Measurements from ENCODE around the gene FAM120A. TPM values are rescaled to one million over a fixed set of nuclear protein-coding genes. Genes with fewer than 3 reads are reported as not detected.

Gene FAM120A
- total RNA-seq, 1 donor from 2014 or later = 57.7 TPM

- Mint-ChIP-seq H3K27me3 (ENCODE audit: low read depth, unreplicated experiment) (no peaks in the 10 kb centered on the region), H3K4me1 (ENCODE audit: low read depth, unreplicated experiment) (peaks cover 20% of the 10 kb centered on the region), H3K27ac (ENCODE audit: unreplicated experiment) (no peak overlapping the region), H3K4me3 (ENCODE audit: unreplicated experiment) (no peak overlapping the region), H3K36me3 (ENCODE audit: low read depth, unreplicated experiment) (peaks cover 2% of the 10 kb centered on the region), H3K9me3 (ENCODE audit: unreplicated experiment) (no peaks in the 10 kb centered on the region)
- H3K4me1 ChIP-seq (ENCODE audit: insufficient read depth, low read length) = peaks cover 6% of the 10 kb centered on the region
- no peak overlapping the region for H3K4me2 ChIP-seq (ENCODE audit: low read length)
- H3K36me3 ChIP-seq (ENCODE audit: insufficient read depth, low read length) = no peaks in the 10 kb centered on the region
- H4K20me1 ChIP-seq (ENCODE audit: insufficient read depth, low read length) = peaks cover 84% of the 10 kb centered on the region
- TF ChIP-seq CTCF (IDR thresholded peaks at IDR 0.05; ENCODE audit: insufficient read depth, low read depth, low read length) (no peak), EZH2 (IDR thresholded peaks at IDR 0.05; ENCODE audit: insufficient read depth, low read length) (no peak)
- H3K27ac ChIP-seq (ENCODE audit: low read depth, low read length) = no peak overlapping the region
- no peaks in the 10 kb centered on the region for H3K27me3 ChIP-seq (ENCODE audit: insufficient read depth, low read length)
- H3K79me2 ChIP-seq (ENCODE audit: insufficient read depth, low read length) = peaks cover 100% of the 10 kb centered on the region
- FAIRE-seq = no peak
- no peak overlapping the region for H3K4me3 ChIP-seq (ENCODE audit: insufficient read depth, low read depth, low read length)
- DNase-seq (ENCODE audit: low read depth) = no peak
- H3K9ac ChIP-seq (ENCODE audit: low read length) = no peak overlapping the region
- H2AFZ ChIP-seq (ENCODE audit: low read depth, low read length) = no peak overlapping the region
- H3K9me3 ChIP-seq (ENCODE audit: insufficient read depth, low read depth, low read length) = no peaks in the 10 kb centered on the region
Measured at GRCh38 chr9:93457006-93457405, 5.5 kb downstream of the FAM120A start.

- DNase-seq (ENCODE audit: low read depth) (no peak), FAIRE-seq (no peak)
- no peak overlapping the region for H3K27ac Mint-ChIP-seq (ENCODE audit: unreplicated experiment)
- H3K9ac ChIP-seq (ENCODE audit: low read length) = no peak overlapping the region
- peaks cover 92% of the 10 kb centered on the region for H4K20me1 ChIP-seq (ENCODE audit: insufficient read depth, low read length)
- peaks cover 20% of the 10 kb centered on the region for H3K4me1 Mint-ChIP-seq (ENCODE audit: low read depth, unreplicated experiment)
- H3K9me3 Mint-ChIP-seq (ENCODE audit: unreplicated experiment) = no peaks in the 10 kb centered on the region
- no peak overlapping the region for H3K4me2 ChIP-seq (ENCODE audit: low read length)
- TF ChIP-seq EZH2 (IDR thresholded peaks at IDR 0.05; ENCODE audit: insufficient read depth, low read length) (no peak), CTCF (IDR thresholded peaks at IDR 0.05; ENCODE audit: insufficient read depth, low read depth, low read length) (no peak)
- peaks cover 100% of the 10 kb centered on the region for H3K79me2 ChIP-seq (ENCODE audit: insufficient read depth, low read length)
- H3K36me3 ChIP-seq (ENCODE audit: insufficient read depth, low read length) = no peaks in the 10 kb centered on the region
- no peaks in the 10 kb centered on the region for H3K9me3 ChIP-seq (ENCODE audit: insufficient read depth, low read depth, low read length)
- H3K36me3 Mint-ChIP-seq (ENCODE audit: low read depth, unreplicated experiment) = peaks cover 2% of the 10 kb centered on the region
- no peak overlapping the region for H3K4me3 Mint-ChIP-seq (ENCODE audit: unreplicated experiment)
- peaks cover 6% of the 10 kb centered on the region for H3K4me1 ChIP-seq (ENCODE audit: insufficient read depth, low read length)
- no peak overlapping the region for H3K4me3 ChIP-seq (ENCODE audit: insufficient read depth, low read depth, low read length)
- H2AFZ ChIP-seq (ENCODE audit: low read depth, low read length) = no peak overlapping the region
- H3K27me3 ChIP-seq (ENCODE audit: insufficient read depth, low read length) = no peaks in the 10 kb centered on the region
- no peaks in the 10 kb centered on the region for H3K27me3 Mint-ChIP-seq (ENCODE audit: low read depth, unreplicated experiment)
- H3K27ac ChIP-seq (ENCODE audit: low read depth, low read length) = no peak overlapping the region
Measured at GRCh38 chr9:93458712-93459111, 7.2 kb downstream of the FAM120A start.

- no peak overlapping the region for H3K27ac ChIP-seq (ENCODE audit: low read depth, low read length)
- no peak for TF ChIP-seq EZH2 (IDR thresholded peaks at IDR 0.05; ENCODE audit: insufficient read depth, low read length)
- TF ChIP-seq CTCF (IDR thresholded peaks at IDR 0.05; ENCODE audit: insufficient read depth, low read depth, low read length) = no peak
- no peak overlapping the region for H3K27ac Mint-ChIP-seq (ENCODE audit: unreplicated experiment)
- peaks cover 2% of the 10 kb centered on the region for H3K36me3 Mint-ChIP-seq (ENCODE audit: low read depth, unreplicated experiment)
- DNase-seq (ENCODE audit: low read depth) (no peak), FAIRE-seq (no peak)
- H3K9me3 ChIP-seq (ENCODE audit: insufficient read depth, low read depth, low read length) = no peaks in the 10 kb centered on the region
- no peaks in the 10 kb centered on the region for H3K27me3 ChIP-seq (ENCODE audit: insufficient read depth, low read length)
- H3K9ac ChIP-seq (ENCODE audit: low read length) = no peak overlapping the region
- H2AFZ ChIP-seq (ENCODE audit: low read depth, low read length) = no peak overlapping the region
- H3K27me3 Mint-ChIP-seq (ENCODE audit: low read depth, unreplicated experiment) = no peaks in the 10 kb centered on the region
- peaks cover 92% of the 10 kb centered on the region for H4K20me1 ChIP-seq (ENCODE audit: insufficient read depth, low read length)
- peaks cover 17% of the 10 kb centered on the region for H3K4me1 Mint-ChIP-seq (ENCODE audit: low read depth, unreplicated experiment)
- no peaks in the 10 kb centered on the region for H3K36me3 ChIP-seq (ENCODE audit: insufficient read depth, low read length)
- H3K79me2 ChIP-seq (ENCODE audit: insufficient read depth, low read length) = peaks cover 100% of the 10 kb centered on the region
- H3K4me3 ChIP-seq (ENCODE audit: insufficient read depth, low read depth, low read length) = no peak overlapping the region
- H3K4me2 ChIP-seq (ENCODE audit: low read length) = no peak overlapping the region
- H3K9me3 Mint-ChIP-seq (ENCODE audit: unreplicated experiment) = no peaks in the 10 kb centered on the region
- peaks cover under 1% of the 10 kb centered on the region for H3K4me1 ChIP-seq (ENCODE audit: insufficient read depth, low read length)
- H3K4me3 Mint-ChIP-seq (ENCODE audit: unreplicated experiment) = no peak overlapping the region
Measured at GRCh38 chr9:93459432-93459847, 8.0 kb downstream of the FAM120A start.
